ENCODE measurements around the gene NEUROD2.

NEUROD2 gene

DNA sequence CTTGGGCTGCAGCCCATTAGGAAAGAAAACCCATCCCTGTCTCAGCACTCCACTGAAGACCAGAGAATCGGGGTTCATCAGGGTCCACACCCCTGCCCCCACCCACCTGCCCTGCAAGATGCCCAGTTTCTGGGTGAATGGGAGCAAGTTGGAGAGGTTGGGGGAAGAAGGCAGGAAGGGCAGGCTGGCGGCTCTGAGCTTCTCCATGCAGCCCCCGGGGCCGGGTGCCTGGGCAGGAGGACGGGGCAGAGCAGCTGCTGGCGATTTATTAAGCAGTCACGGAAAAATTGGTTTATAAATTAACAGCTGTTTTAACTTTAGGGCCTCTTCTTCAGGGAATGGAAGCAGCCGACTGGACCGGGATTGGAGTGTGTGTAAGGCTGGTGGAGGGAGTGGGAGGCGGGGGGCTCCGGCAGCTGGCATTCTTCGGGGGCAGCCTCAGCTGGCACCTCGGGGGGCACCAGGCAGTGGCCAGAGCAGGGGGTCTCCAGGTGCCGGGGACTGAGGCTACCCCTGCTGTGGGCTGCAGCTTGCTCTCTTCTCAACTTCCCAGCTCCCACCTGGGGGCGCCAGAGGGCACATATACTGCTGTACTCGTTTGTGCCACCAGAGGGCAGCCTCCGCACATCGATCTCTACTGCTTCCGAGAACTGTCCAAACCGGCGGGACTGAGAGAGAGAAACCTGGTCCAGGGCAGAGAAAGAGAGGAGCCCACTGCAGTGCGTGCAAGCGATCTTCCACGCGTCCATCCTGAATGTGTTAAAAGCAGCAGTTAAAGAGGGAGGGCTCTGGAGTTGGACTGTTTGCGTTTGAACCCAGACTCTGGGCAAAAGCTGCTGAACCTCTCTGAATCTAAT, 14.0 kb upstream of the NEUROD2 start (continued):
- peak; percentile 85 for TF ChIP-seq ZIC2 (tag by site-specific recombination; IDR thresholded peaks at IDR 0.05)
- peak; percentile 32 for TF ChIP-seq ZBTB8A (tag by site-specific recombination; IDR thresholded peaks at IDR 0.05)
- TF ChIP-seq ZNF223 (tag by site-specific recombination; IDR thresholded peaks at IDR 0.05): no peak
- peak; percentile 15; the same call in 1 of the 2 replicates for TF ChIP-seq ZNF391 (tag by site-specific recombination; IDR thresholded peaks at IDR 0.05; ENCODE audit: borderline replicate concordance, low read depth)
- peak; percentile 19; the same call in 1 of the 2 replicates for TF ChIP-seq GLIS1 (tag by site-specific recombination; IDR thresholded peaks at IDR 0.05)
- peak; percentile 36; the same call in 1 of the 2 replicates for TF ChIP-seq ZFP69B (tag by site-specific recombination; IDR thresholded peaks at IDR 0.05)
- no peak for TF ChIP-seq GLI2 (tag by site-specific recombination; IDR thresholded peaks at IDR 0.05; ENCODE audit: borderline replicate concordance, low read depth)
- peak; percentile 80 for TF ChIP-seq ZBTB17 (tag by site-specific recombination; IDR thresholded peaks at IDR 0.05)
- TF ChIP-seq ZNF548 (tag by site-specific recombination; IDR thresholded peaks at IDR 0.05): no peak
- TF ChIP-seq ZNF324 (tag by site-specific recombination; IDR thresholded peaks at IDR 0.05): peak; percentile 80; the same call in 1 of the 2 replicates
- TF ChIP-seq CTCF (tag by site-specific recombination; IDR thresholded peaks at IDR 0.05): peak; percentile 99
- peak; percentile 71; the same call in 1 of the 2 replicates for TF ChIP-seq ZNF423 (tag by site-specific recombination; IDR thresholded peaks at IDR 0.05)
- TF ChIP-seq PRDM1 (tag by site-specific recombination; IDR thresholded peaks at IDR 0.05): peak; percentile 43; the same call in 1 of the 2 replicates
- TF ChIP-seq ZNF366 (tag by site-specific recombination; conservative IDR thresholded peaks at IDR 0.05): peak; percentile 78
- TF ChIP-seq ZSCAN4 (tag by site-specific recombination; IDR thresholded peaks at IDR 0.05): peak; percentile 12; the same call in 1 of the 2 replicates
- peak; percentile 26; the same call in 1 of the 2 replicates for TF ChIP-seq ZNF335 (tag by site-specific recombination; conservative IDR thresholded peaks at IDR 0.05)
- peak; percentile 27; the same call in 1 of the 2 replicates for TF ChIP-seq ZNF76 (tag by site-specific recombination; IDR thresholded peaks at IDR 0.05; ENCODE audit: borderline replicate concordance, low read depth)
- TF ChIP-seq ZNF146 (tag by site-specific recombination; IDR thresholded peaks at IDR 0.05): no peak
- peak; percentile 99 for TF ChIP-seq ZNF654 (tag by site-specific recombination; IDR thresholded peaks at IDR 0.05; ENCODE audit: low read depth)
- TF ChIP-seq ELK4 (IDR thresholded peaks at IDR 0.05; ENCODE audit: borderline replicate concordance, low read depth, low read length): no peak
- no peak for TF ChIP-seq ZNF555 (tag by site-specific recombination; conservative IDR thresholded peaks at IDR 0.05)
- peak; percentile 56; the same call in 1 of the 2 replicates for TF ChIP-seq ZNF2 (tag by site-specific recombination; IDR thresholded peaks at IDR 0.05)
- no peak for TF ChIP-seq ZNF214 (tag by site-specific recombination; IDR thresholded peaks at IDR 0.05; ENCODE audit: borderline replicate concordance)
- TF ChIP-seq, protein P1, sequence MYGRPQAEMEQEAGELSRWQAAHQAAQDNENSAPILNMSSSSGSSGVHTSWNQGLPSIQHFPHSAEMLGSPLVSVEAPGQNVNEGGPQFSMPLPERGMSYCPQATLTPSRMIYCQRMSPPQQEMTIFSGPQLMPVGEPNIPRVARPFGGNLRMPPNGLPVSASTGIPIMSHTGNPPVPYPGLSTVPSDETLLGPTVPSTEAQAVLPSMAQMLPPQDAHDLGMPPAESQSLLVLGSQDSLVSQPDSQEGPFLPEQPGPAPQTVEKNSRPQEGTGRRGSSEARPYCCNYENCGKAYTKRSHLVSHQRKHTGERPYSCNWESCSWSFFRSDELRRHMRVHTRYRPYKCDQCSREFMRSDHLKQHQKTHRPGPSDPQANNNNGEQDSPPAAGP (tag by site-specific recombination; IDR thresholded peaks at IDR 0.05): peak; percentile 62; the same call in 1 of the 2 replicates
- peak; percentile 35 for TF ChIP-seq ZNF629 (tag by site-specific recombination; IDR thresholded peaks at IDR 0.05)
- peak; percentile 65 for TF ChIP-seq PRDM10 (tag by site-specific recombination; IDR thresholded peaks at IDR 0.05)
- peak; percentile 50 for TF ChIP-seq ZEB2 (tag by site-specific recombination; IDR thresholded peaks at IDR 0.05)

All from HEK293 (cell line).